BJ (cell line): ENCODE results near the gene FAM9C. TPM values are rescaled to one million over a fixed set of nuclear protein-coding genes. Genes with fewer than 3 reads are reported as not detected.

Experiments used
- CTCF ChIA-PET: fragments of 350-600 bp; formaldehyde crosslinking; extraction: SDS; loops from one replicate; lab custom pipeline; 2021; ENCODE audit warnings: antibody characterized with exemption, inconsistent platforms; lab: Yijun Ruan, JAX
- POLR2A ChIA-PET: fragments of 300-600 bp; sonication (Branson Sonifier 250); formaldehyde crosslinking; extraction: SDS; loops from one replicate; lab custom pipeline; 2021; ENCODE audit warnings: antibody characterized with exemption; lab: Charles Lee
- DNase-seq: peaks from one replicate; pipeline ENCODE4 v3.0.0-alpha.2; 2011; ENCODE audit warnings: low read depth
- H3K27me3 ChIP-seq: 2 replicates; pipeline ENCODE4 v1.6.0; 2011; ENCODE audit warnings: low read length; ENCODE audit not compliant: control insufficient read depth, insufficient read depth
- H3K36me3 ChIP-seq: 2 replicates; pipeline ENCODE4 v1.5.1; 2011; ENCODE audit warnings: low read length; ENCODE audit not compliant: control insufficient read depth, insufficient read depth
- H3K4me3 ChIP-seq: 2 replicates; pipeline ENCODE4 v1.5.1; 2011; ENCODE audit warnings: low read depth, mild to moderate bottlenecking, control low read depth, low read length
- polyA plus RNA-seq: library from polyadenylated mRNA; depleted of rRNA; stranded (reverse); fragments of >200 nt; gene quantifications from 2 replicates; pipeline ENCODE4 v1.2.3, GENCODE V29; 2011
- TF ChIP-seq, protein P1 (sequence below): IDR thresholded peaks from 2 replicates; pipeline ENCODE4 v1.5.1; 2011; ENCODE audit warnings: low read depth, mild to moderate bottlenecking, control low read depth, inconsistent platforms, low read length, moderate library complexity; ENCODE audit not compliant: insufficient read depth

Gene FAM9C
- polyA plus RNA-seq, 1 experiment, result not detected

DNA sequence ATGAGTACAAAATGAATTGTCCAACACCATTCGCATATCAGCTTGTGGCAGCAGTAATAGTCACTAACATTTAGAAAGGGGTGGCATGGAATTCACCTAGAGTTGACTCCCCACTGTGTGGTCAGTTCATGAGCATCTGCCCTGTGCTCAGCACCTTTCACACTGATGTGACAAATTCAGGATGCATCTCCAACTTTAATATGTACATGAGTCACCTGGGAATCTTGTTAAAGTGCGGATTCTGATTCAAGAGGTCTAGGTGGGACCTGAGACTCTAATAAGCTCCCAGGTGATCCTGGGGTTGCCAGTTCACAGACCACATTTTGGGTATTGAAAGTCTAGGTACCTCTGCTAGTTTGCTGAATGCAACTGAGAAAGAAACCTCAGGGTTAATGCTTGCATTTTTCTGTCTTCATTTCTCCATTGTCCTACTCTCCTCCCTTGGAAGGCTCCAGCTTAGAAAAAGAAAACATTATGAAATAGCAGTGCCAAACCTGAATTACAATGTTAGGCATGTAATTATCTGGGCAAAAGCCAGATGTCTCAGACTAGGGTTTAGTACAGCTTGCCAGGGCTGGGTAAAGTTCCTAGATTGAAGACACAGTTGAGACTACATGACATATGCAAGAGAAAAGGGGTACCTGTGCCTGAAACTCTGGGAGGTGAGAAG, 36.8 kb downstream of the FAM9C start:
- H3K27me3 ChIP-seq, result no peaks in the 10 kb centered on the region
- no peak overlapping the region for H3K4me3 ChIP-seq
- TF ChIP-seq, protein P1, sequence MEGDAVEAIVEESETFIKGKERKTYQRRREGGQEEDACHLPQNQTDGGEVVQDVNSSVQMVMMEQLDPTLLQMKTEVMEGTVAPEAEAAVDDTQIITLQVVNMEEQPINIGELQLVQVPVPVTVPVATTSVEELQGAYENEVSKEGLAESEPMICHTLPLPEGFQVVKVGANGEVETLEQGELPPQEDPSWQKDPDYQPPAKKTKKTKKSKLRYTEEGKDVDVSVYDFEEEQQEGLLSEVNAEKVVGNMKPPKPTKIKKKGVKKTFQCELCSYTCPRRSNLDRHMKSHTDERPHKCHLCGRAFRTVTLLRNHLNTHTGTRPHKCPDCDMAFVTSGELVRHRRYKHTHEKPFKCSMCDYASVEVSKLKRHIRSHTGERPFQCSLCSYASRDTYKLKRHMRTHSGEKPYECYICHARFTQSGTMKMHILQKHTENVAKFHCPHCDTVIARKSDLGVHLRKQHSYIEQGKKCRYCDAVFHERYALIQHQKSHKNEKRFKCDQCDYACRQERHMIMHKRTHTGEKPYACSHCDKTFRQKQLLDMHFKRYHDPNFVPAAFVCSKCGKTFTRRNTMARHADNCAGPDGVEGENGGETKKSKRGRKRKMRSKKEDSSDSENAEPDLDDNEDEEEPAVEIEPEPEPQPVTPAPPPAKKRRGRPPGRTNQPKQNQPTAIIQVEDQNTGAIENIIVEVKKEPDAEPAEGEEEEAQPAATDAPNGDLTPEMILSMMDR, result no peak
- POLR2A ChIA-PET, result no interaction called here
- H3K36me3 ChIP-seq, result no peaks in the 10 kb centered on the region
- DNase-seq, result no peak
- CTCF ChIA-PET, result no interaction called here

DNA sequence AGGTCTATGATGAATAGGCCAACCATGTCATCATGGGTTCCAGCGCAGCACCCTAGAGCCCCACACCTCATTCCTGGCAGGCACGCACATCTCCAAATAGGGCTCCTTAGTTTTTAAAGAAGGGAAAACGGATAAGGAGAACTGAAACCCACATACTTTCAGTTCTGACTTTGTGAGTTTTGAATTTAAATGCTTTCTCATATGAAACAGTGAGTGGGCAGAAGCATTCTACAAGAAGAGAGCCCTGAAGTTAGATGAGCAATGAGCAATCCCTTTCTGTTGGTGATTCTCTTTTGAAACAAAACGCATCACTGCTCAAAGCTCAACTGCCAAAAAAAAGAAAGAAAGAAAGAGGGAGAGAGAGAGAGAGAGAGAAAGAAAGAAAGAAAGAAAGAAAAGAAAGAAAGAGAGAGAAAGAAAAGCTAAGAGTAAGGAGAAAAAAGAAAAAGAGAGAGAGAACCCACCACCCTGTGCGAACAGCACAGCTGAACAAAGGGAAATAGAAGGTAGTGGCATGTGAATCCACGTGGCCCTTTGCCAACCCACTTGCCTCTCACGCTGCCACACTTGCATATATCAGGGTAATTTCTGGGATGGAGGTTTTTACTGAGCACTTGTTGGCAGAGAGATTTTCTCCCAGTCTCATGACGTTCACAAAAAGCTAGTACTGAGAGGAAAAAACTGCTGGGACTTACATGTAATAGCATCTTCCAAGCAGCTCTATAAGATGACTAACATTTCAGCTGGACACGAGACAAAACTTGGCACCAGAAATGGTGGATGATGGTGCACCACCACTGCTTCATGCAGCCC, 38.6 kb downstream of the FAM9C start:
- ChIA-PET POLR2A (no interaction called here), CTCF (interaction anchor here (1.0 kb wide), 1 partner anchor 19 kb away, joined by 4 read pairs; no protein-coding TSS in a partner anchor)
- DNase-seq, result no peak
- TF ChIP-seq, protein P1, result no peak
- Histone ChIP-seq H3K4me3 (no peak overlapping the region), H3K27me3 (no peaks in the 10 kb centered on the region), H3K36me3 (no peaks in the 10 kb centered on the region)

DNA sequence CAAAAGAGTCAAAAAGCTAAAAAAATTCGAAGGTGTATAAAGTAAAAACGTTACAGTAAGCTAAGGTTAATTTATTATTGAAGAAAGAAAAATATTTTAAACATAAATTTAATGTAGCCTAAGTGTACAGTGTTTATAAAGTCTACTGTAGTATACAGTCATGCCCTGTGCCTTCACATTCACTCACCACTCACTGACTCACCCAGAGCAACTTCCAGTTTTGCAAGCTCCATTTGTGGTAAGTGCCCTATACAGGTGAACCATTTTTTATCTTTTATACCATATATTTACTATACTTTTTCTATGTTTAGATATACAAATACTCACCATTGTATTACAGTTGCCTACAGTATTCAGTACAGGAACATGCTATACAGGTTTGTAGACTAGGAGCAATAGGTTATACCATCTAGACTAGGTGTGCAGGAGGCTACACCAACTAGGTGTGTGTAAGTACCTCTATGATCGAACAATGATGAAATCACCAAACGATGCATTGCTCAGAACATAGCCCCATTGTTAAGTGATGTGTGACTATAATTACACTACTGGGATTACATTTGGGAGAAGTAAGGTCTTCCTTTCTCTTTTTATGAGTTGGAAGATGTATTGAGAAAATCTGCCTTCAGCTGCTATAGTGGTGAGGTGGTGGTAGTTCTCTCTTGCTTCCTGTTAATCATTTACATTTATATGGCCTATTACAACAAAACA, 42.3 kb downstream of the FAM9C start:
- H3K36me3 ChIP-seq, result no peaks in the 10 kb centered on the region
- no peaks in the 10 kb centered on the region for H3K27me3 ChIP-seq
- DNase-seq, result no peak
- ChIA-PET CTCF (no interaction called here), POLR2A (no interaction called here)
- no peak overlapping the region for H3K4me3 ChIP-seq
- TF ChIP-seq, protein P1, result no peak

DNA sequence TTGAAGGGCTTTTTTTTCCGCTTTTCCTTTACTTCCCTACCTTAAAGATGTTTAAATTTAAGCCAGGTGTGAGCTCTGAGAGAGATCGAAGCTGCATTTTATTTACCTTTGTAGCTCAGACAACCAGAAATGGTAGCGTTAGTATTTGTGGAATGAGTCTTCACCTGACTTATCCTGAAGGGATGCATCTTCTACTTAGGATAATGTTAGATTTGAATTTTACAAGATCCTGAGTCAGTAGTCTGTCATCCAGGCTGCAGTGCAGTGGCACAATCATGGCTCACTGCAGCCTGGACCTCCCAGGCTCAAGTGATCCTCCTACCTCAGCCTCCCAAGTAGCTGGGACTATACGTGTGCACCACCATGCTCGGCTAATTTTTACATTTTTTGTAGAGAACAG, 43.3 kb downstream of the FAM9C start:
- TF ChIP-seq, protein P1, result no peak
- ChIA-PET CTCF (no interaction called here), POLR2A (no interaction called here)
- no peak overlapping the region for H3K4me3 ChIP-seq
- DNase-seq, result no peak
- H3K27me3 ChIP-seq, result no peaks in the 10 kb centered on the region
- H3K36me3 ChIP-seq, result no peaks in the 10 kb centered on the region

DNA sequence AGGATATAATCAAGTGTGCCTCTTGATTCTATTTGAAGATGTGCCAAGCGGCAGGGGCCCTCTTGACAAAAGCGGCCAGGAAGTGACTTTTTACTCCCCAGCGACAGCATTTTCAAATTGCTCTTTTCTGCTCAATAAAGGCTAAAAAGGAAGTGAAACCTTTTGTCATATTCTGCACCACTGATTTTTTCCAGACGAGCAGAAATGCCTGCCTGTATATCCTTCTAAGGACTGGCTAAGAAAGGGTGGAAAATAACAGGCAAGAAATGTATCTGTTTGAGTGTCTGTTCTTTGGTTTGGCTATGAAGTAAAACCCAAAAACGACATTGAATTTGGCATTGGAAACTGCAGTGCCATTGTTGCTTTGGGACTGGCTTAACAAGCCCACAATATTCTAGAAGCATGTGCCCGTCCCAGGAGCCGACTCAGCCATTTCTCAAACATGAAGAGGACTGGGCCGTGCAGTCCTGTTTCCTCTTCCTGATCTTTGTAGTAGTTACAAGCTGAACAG, 44.1 kb downstream of the FAM9C start:
- no peak for DNase-seq
- CTCF ChIA-PET, result no interaction called here
- no peak overlapping the region for H3K4me3 ChIP-seq
- POLR2A ChIA-PET, result no interaction called here
- no peaks in the 10 kb centered on the region for H3K27me3 ChIP-seq
- TF ChIP-seq, protein P1, result no peak
- no peaks in the 10 kb centered on the region for H3K36me3 ChIP-seq
